CD14-positive monocyte (primary cell): ENCODE data around the gene TCOF1. TPM values are rescaled to one million over a fixed set of nuclear protein-coding genes. Genes with fewer than 3 reads are reported as not detected.

Experiments used
- DNase-seq, 3 donors: peaks; one replicate each; pipeline ENCODE4 v3.0.0-alpha.2; 2011 to 2022
- H2AFZ ChIP-seq: 2 replicates; pipeline ENCODE4 v1.6.0; 2012; ENCODE audit warnings: mild to moderate bottlenecking, low read depth, low read length, inconsistent platforms; ENCODE audit not compliant: insufficient read depth, poor library complexity, severe bottlenecking
- H3K27ac ChIP-seq, 2 donors: 1 replicate in 1 of 2; 2 replicates in 1 of 2; pipeline ENCODE4 v1.5.1; 2012 to 2013; ENCODE audit warnings: low read length in 2 of 2, control low read depth in 1 of 2, inconsistent platforms in 1 of 2, low read depth in 1 of 2, mild to moderate bottlenecking in 1 of 2
- H3K27me3 ChIP-seq, 2 donors: one replicate each; pipeline versions ENCODE4 v1.6.0 to v1.6.1; 2011 to 2013; ENCODE audit warnings: low read length in 2 of 2; ENCODE audit not compliant: control insufficient read depth in 2 of 2, insufficient read depth in 2 of 2
- H3K36me3 ChIP-seq, 2 donors: replicated peaks in 1 of 2; 1 replicate in 1 of 2; 2 replicates in 1 of 2; pipeline versions ENCODE4 v1.5.1 to v1.6.1; 2012 to 2013; ENCODE audit warnings: low read length in 2 of 2, control low read depth in 1 of 2, inconsistent platforms in 1 of 2, mild to moderate bottlenecking in 1 of 2; ENCODE audit not compliant: insufficient read depth in 2 of 2, control insufficient read depth in 1 of 2
- H3K4me1 ChIP-seq, 2 donors: 1 replicate in 1 of 2; 2 replicates in 1 of 2; pipeline versions ENCODE4 v1.5.1 to v1.6.1; 2012 to 2013; ENCODE audit warnings: low read length in 2 of 2, control low read depth in 1 of 2, inconsistent platforms in 1 of 2, mild to moderate bottlenecking in 1 of 2, moderate library complexity in 1 of 2; ENCODE audit not compliant: insufficient read depth in 2 of 2, control insufficient read depth in 1 of 2
- H3K4me2 ChIP-seq: replicated peaks from 2 replicates; pipeline ENCODE3; 2012; ENCODE audit warnings: low read length, moderate library complexity, mild to moderate bottlenecking; ENCODE audit not compliant: poor library complexity, severe bottlenecking; ENCODE audit errors: extremely low read depth
- H3K4me3 ChIP-seq, 3 experiments: fragments of 200-600 bp in 1 of 3; sonication (generic) in 1 of 3; replicated peaks in 1 of 3; 1 replicate in 2 of 3; 2 replicates in 1 of 3; pipeline ENCODE4 v1.5.1; 2011 to 2013; ENCODE audit warnings: low read length in 3 of 3, mild to moderate bottlenecking in 3 of 3, control low read depth in 2 of 3, low read depth in 2 of 3, inconsistent platforms in 1 of 3, moderate library complexity in 1 of 3
- H3K79me2 ChIP-seq: 2 replicates; pipeline ENCODE4 v1.6.0; 2012; ENCODE audit warnings: mild to moderate bottlenecking, control low read depth, inconsistent platforms, low read length, moderate library complexity; ENCODE audit not compliant: insufficient read depth
- H3K9ac ChIP-seq: 2 replicates; pipeline ENCODE4 v1.6.0; 2017; ENCODE audit warnings: low read length, mild to moderate bottlenecking; ENCODE audit not compliant: insufficient read depth, poor library complexity, severe bottlenecking
- H3K9me3 ChIP-seq, 2 donors: replicated peaks in 1 of 2; 1 replicate in 1 of 2; 2 replicates in 1 of 2; pipeline versions ENCODE4 v1.5.1 to v1.6.1; 2012 to 2013; ENCODE audit warnings: low read length in 2 of 2, control low read depth in 1 of 2; ENCODE audit not compliant: control insufficient read depth in 1 of 2, insufficient read depth in 1 of 2
- H4K20me1 ChIP-seq: 2 replicates; pipeline ENCODE4 v1.6.0; 2012; ENCODE audit warnings: mild to moderate bottlenecking, low read length, control low read depth, moderate library complexity; ENCODE audit not compliant: insufficient read depth
- H3K27ac Mint-ChIP-seq, 7 donors: one replicate each; pipeline ENCODE4 v1.8.0; 2020; ENCODE audit warnings: mild to moderate bottlenecking in 7 of 7, mixed read lengths in 7 of 7, moderate library complexity in 6 of 7, inconsistent platforms in 2 of 7
- H3K27me3 Mint-ChIP-seq, 3 donors: one replicate each; pipeline ENCODE4 v1.8.0; 2021 to 2022; ENCODE audit warnings: low read depth in 3 of 3, mild to moderate bottlenecking in 3 of 3, mixed read lengths in 3 of 3, moderate library complexity in 3 of 3, inconsistent platforms in 1 of 3
- H3K36me3 Mint-ChIP-seq, 2 donors: one replicate each; pipeline ENCODE4 v1.8.0; 2020; ENCODE audit warnings: mixed read lengths in 2 of 2, inconsistent platforms in 1 of 2, mild to moderate bottlenecking in 1 of 2
- H3K4me1 Mint-ChIP-seq: one replicate; pipeline ENCODE4 v1.8.0; 2020; ENCODE audit warnings: mild to moderate bottlenecking, mixed read lengths
- H3K4me3 Mint-ChIP-seq, 2 donors: one replicate each; pipeline ENCODE4 v1.8.0; 2020; ENCODE audit warnings: mild to moderate bottlenecking in 2 of 2, mixed read lengths in 2 of 2, moderate library complexity in 1 of 2
- H3K9me3 Mint-ChIP-seq, 7 donors: one replicate each; pipeline ENCODE4 v1.8.0; 2020 to 2022; ENCODE audit warnings: mixed read lengths in 7 of 7, mild to moderate bottlenecking in 6 of 7, moderate library complexity in 6 of 7, inconsistent platforms in 2 of 7
- WGBS: methylation state at CpG from one replicate; pipeline ENCODE4 v1.1.5; 2013; ENCODE audit warnings: missing lambda C conversion rate; ENCODE audit not compliant: insufficient coverage; 5-methylcytosine and 5-hydroxymethylcytosine counted together
- intact Hi-C, 2 donors: fragments of 100-400 bp; cut with micrococcal nuclease; formaldehyde crosslinking; loops; one replicate each; pipeline versions ENCODE4 v1.15.0 to v1.15.1; 2023
- polyA plus RNA-seq, 3 donors: library from polyadenylated mRNA; depleted of rRNA in 1 of 3; unstranded in 2 of 3; stranded (reverse) in 1 of 3; fragments of 300-500 nt in 2 of 3; fragments of >200 nt in 1 of 3; fragmentation: Illumina TruSeq in 2 of 3; gene quantifications; 1 replicate in 2 of 3; 2 replicates in 1 of 3; pipeline ENCODE4 v1.2.3, GENCODE V29; 2012 to 2021
- TF ChIP-seq, protein P1 (sequence below): fragments of 200-600 bp; IDR thresholded peaks from one replicate; pipeline ENCODE4 v1.8.0; 2022; ENCODE audit warnings: antibody characterized with exemption, mild to moderate bottlenecking

The TCOF1 gene
- polyA plus RNA-seq, 3 donors = 1.4 to 18.0 (median 2.3) TPM

GRCh38 chr5:150394912-150395687 is 37.6 kb downstream of the TCOF1 start:
- no peak overlapping the region for H3K4me3 Mint-ChIP-seq
- Histone ChIP-seq H3K79me2 (no peaks in the 10 kb centered on the region), H3K27me3 (no peaks in the 10 kb centered on the region), H4K20me1 (peaks cover 98% of the 10 kb centered on the region), H2AFZ (no peak overlapping the region), H3K4me2 (no peak overlapping the region), H3K9me3 (no peaks in the 10 kb centered on the region), H3K4me3 (no peak overlapping the region), H3K36me3 (peaks cover 73 to 88% of the 10 kb centered on the region in 2 donors), H3K27ac (no peak overlapping the region), H3K4me1 (no peaks in the 10 kb centered on the region), H3K9ac (no peak overlapping the region)
- peaks cover 0 to 2% (median 1%) of the 10 kb centered on the region in 3 donors for H3K27me3 Mint-ChIP-seq
- DNase-seq = no peak
- peaks cover 3% of the 10 kb centered on the region for H3K4me1 Mint-ChIP-seq
- TF ChIP-seq, protein P1, sequence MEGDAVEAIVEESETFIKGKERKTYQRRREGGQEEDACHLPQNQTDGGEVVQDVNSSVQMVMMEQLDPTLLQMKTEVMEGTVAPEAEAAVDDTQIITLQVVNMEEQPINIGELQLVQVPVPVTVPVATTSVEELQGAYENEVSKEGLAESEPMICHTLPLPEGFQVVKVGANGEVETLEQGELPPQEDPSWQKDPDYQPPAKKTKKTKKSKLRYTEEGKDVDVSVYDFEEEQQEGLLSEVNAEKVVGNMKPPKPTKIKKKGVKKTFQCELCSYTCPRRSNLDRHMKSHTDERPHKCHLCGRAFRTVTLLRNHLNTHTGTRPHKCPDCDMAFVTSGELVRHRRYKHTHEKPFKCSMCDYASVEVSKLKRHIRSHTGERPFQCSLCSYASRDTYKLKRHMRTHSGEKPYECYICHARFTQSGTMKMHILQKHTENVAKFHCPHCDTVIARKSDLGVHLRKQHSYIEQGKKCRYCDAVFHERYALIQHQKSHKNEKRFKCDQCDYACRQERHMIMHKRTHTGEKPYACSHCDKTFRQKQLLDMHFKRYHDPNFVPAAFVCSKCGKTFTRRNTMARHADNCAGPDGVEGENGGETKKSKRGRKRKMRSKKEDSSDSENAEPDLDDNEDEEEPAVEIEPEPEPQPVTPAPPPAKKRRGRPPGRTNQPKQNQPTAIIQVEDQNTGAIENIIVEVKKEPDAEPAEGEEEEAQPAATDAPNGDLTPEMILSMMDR = no peak
- 84% methylated on average over 6 of the region's 13 CpGs for WGBS
- no peaks in the 10 kb centered on the region for H3K9me3 Mint-ChIP-seq
- H3K27ac Mint-ChIP-seq = peak overlapping the region in 3 of 7 donors; percentile 63 to 83 (median 64)
- intact Hi-C loops = loop anchor here in 1 of 2 donors (5.0 kb wide), 1 partner anchor 42 kb away; no protein-coding TSS in a partner anchor
- peaks cover 70 to 97% of the 10 kb centered on the region in 2 donors for H3K36me3 Mint-ChIP-seq

- peaks cover 69 to 97% of the 10 kb centered on the region in 2 donors for H3K36me3 Mint-ChIP-seq
- no peak overlapping the region for H3K4me3 Mint-ChIP-seq
- H3K79me2 ChIP-seq = no peaks in the 10 kb centered on the region
- H3K4me1 Mint-ChIP-seq = peaks cover 3% of the 10 kb centered on the region
- no peak overlapping the region for H3K27ac ChIP-seq
- intact Hi-C loops = loop anchor here in 1 of 2 donors (5.0 kb wide), 1 partner anchor 42 kb away; no protein-coding TSS in a partner anchor
- H3K36me3 ChIP-seq = peaks cover 75 to 88% of the 10 kb centered on the region in 2 donors
- H3K4me3 ChIP-seq = no peak overlapping the region
- peaks cover 0 to 2% (median 1%) of the 10 kb centered on the region in 3 donors for H3K27me3 Mint-ChIP-seq
- H3K9ac ChIP-seq = no peak overlapping the region
- H3K27ac Mint-ChIP-seq = peak overlapping the region in 1 of 7 donors; percentile 28
- TF ChIP-seq, protein P1 = no peak
- no CpG with 5 or more reads among the region's 2 CpGs for WGBS
- no peak for DNase-seq
- H2AFZ ChIP-seq = no peak overlapping the region
- H3K9me3 ChIP-seq = no peaks in the 10 kb centered on the region
- H3K9me3 Mint-ChIP-seq = no peaks in the 10 kb centered on the region
- no peak overlapping the region for H3K4me2 ChIP-seq
- peaks cover 99% of the 10 kb centered on the region for H4K20me1 ChIP-seq
- no peaks in the 10 kb centered on the region for H3K4me1 ChIP-seq
- H3K27me3 ChIP-seq = no peaks in the 10 kb centered on the region
Measured at GRCh38 chr5:150395688-150395975, 38.1 kb downstream of the TCOF1 start.
